HEK293T (cell line): Measurements from ENCODE around the gene AHNAK2.

Experiments used
- CTCF ChIA-PET: fragments of 350-600 bp; formaldehyde crosslinking; extraction: SDS; loops from one replicate; lab custom pipeline; 2021; ENCODE audit warnings: antibody characterized with exemption, inconsistent platforms; lab: Yijun Ruan, JAX
- POLR2A ChIA-PET: fragments of 350-600 bp; formaldehyde crosslinking; extraction: SDS; loops from one replicate; lab custom pipeline; 2020; ENCODE audit warnings: antibody characterized with exemption, inconsistent platforms; lab: Yijun Ruan, JAX
- DNase-seq: peaks from one replicate; pipeline ENCODE4 v3.0.0; 2012; ENCODE audit warnings: mixed read lengths; ENCODE audit errors: extremely low spot score
- ARNT ChIP-seq: fragments of 450-650 bp; IDR thresholded peaks from 2 replicates; pipeline ENCODE4 v1.6.1; 2017; ENCODE audit warnings: mild to moderate bottlenecking
- BHLHE40 ChIP-seq: fragments of 450-650 bp; IDR thresholded peaks from 2 replicates; pipeline ENCODE4 v1.6.1; 2016; ENCODE audit warnings: mild to moderate bottlenecking, moderate library complexity, borderline replicate concordance
- CTBP1 ChIP-seq: fragments of 450-650 bp; IDR thresholded peaks from 2 replicates; pipeline ENCODE4 v1.6.1; 2016; ENCODE audit warnings: borderline replicate concordance
- ELF4 ChIP-seq: fragments of 450-650 bp; IDR thresholded peaks from 2 replicates; pipeline ENCODE4 v1.6.1; 2017; ENCODE audit warnings: antibody characterized with exemption
- FOXA1 ChIP-seq: fragments of 450-650 bp; IDR thresholded peaks from 2 replicates; pipeline ENCODE4 v1.6.1; 2016; ENCODE audit warnings: mild to moderate bottlenecking
- FOXK2 ChIP-seq: fragments of 450-650 bp; IDR thresholded peaks from 2 replicates; pipeline ENCODE4 v1.6.1; 2016; ENCODE audit warnings: mild to moderate bottlenecking
- FOXM1 ChIP-seq: fragments of 450-650 bp; IDR thresholded peaks from 2 replicates; pipeline ENCODE4 v1.6.1; 2017; ENCODE audit warnings: mild to moderate bottlenecking, borderline replicate concordance
- HDGF ChIP-seq: fragments of 450-650 bp; IDR thresholded peaks from 2 replicates; pipeline ENCODE4 v1.6.1; 2017; ENCODE audit warnings: antibody characterized with exemption, borderline replicate concordance
- L3MBTL2 ChIP-seq: fragments of 450-650 bp; conservative IDR thresholded peaks from 2 replicates; pipeline ENCODE4 v1.6.1; 2016; ENCODE audit warnings: mild to moderate bottlenecking
- LEF1 ChIP-seq: fragments of 450-650 bp; IDR thresholded peaks from 2 replicates; pipeline ENCODE4 v1.6.1; 2017; ENCODE audit warnings: mild to moderate bottlenecking, borderline replicate concordance
- NFRKB ChIP-seq: fragments of 450-650 bp; IDR thresholded peaks from 2 replicates; pipeline ENCODE4 v1.6.1; 2016; ENCODE audit warnings: mild to moderate bottlenecking, moderate library complexity
- SP1 ChIP-seq: fragments of 450-650 bp; IDR thresholded peaks from 2 replicates; pipeline ENCODE4 v1.6.1; 2017
- SUZ12 ChIP-seq: fragments of 450-650 bp; IDR thresholded peaks from 2 replicates; pipeline ENCODE4 v1.6.1; 2016; ENCODE audit warnings: mild to moderate bottlenecking
- TARDBP ChIP-seq: fragments of 450-650 bp; IDR thresholded peaks from 2 replicates; pipeline ENCODE4 v1.6.1; 2016
- ZNF384 ChIP-seq: fragments of 450-650 bp; IDR thresholded peaks from 2 replicates; pipeline ENCODE4 v1.6.1; 2016
- TF ChIP-seq, protein P1 (sequence below): fragments of 450-650 bp; IDR thresholded peaks from 2 replicates; pipeline ENCODE4 v1.6.1; 2016

The AHNAK2 gene

DNA sequence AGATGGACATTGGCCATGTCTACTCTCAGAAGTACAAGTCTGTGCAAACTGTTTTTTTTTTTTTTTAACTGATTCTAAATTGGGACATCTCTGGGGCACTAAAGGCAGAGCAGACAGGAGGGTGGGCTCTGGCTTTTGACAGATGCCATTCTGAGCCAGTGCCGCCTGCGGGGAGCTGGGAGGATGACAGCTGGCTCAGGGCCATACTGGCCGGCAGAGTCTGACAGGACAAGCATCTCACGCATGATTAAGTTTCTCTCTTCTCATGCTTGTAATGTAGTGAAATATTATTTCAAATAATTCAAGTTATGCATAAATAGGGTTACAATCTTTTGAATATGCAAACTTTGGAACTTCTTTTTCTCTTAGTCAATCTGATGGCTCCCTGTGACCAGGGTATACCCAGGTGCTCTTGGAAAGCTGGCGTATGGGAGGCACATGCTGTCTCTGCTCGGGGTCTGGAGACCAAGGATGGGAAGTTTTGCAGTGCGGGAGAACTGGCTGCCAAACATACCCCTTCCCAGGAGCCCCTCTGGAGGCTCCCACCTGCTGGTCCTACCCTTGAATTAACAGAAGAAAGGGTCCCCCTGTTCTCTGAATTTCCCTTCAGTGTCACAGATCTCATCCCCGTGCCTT is 35.1 kb upstream of the AHNAK2 start:
- POLR2A ChIA-PET: interaction anchor here (0.7 kb wide), 1 partner anchor 20 kb away, joined by 3 read pairs; no protein-coding TSS in a partner anchor
- CTCF ChIA-PET: interaction anchor here (0.7 to 0.9 kb wide), 2 partner anchors 8 to 79 kb away, joined by 3 read pairs; partner anchors contain the start of gene CDCA4
- DNase-seq: no peak
- no peak for TF ChIP-seq ELF4
- TF ChIP-seq, protein P1, sequence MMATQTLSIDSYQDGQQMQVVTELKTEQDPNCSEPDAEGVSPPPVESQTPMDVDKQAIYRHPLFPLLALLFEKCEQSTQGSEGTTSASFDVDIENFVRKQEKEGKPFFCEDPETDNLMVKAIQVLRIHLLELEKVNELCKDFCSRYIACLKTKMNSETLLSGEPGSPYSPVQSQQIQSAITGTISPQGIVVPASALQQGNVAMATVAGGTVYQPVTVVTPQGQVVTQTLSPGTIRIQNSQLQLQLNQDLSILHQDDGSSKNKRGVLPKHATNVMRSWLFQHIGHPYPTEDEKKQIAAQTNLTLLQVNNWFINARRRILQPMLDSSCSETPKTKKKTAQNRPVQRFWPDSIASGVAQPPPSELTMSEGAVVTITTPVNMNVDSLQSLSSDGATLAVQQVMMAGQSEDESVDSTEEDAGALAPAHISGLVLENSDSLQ: no peak
- TF ChIP-seq ZNF384: no peak
- TF ChIP-seq FOXM1: no peak
- no peak for TF ChIP-seq FOXA1
- no peak for TF ChIP-seq L3MBTL2
- TF ChIP-seq LEF1: no peak
- TF ChIP-seq ARNT: no peak
- TF ChIP-seq NFRKB: no peak
- no peak for TF ChIP-seq CTBP1
- TF ChIP-seq SP1: no peak
- TF ChIP-seq BHLHE40: no peak
- no peak for TF ChIP-seq FOXK2

DNA sequence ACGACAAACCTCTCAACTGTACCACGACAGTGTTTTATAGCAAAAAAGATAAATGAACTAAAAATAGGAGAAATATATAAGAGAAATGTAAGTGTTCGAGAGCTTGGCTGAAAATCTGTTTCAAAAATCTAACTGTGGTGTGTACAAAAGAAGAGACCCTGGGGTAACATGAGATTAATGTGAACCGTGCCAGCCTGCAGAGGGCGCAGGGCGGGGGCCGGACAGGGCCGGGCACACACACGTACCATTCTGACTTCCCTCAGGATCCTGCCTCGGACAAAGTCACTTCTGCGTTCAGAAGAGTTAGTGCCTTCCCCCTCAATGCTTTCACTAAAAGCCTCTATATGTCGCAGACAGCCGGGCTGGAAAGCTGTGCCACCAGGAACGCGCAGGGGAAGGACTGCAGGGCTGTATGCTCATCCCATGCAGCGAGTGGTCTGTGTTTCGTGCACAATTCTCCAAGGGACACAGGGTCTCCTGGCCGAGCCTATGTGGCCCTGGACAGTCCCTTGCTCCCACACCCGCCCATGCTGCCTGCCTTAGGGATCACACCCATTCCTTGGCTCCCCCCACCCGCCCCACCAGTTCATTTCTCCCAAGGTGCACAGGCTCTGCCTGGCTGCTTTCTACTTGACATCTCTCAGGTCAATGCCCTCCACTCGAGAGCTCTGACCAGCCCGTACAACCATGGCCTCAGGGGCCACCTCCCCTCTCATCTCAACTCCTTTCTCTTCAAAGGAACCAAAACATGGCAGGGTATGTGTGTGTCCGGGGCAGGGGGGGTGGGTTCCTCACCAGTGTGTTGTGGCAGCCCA is 34.2 kb upstream of the AHNAK2 start:
- no peak for TF ChIP-seq TARDBP
- TF ChIP-seq ELF4: no peak
- TF ChIP-seq ARNT: no peak
- no peak for TF ChIP-seq SUZ12
- TF ChIP-seq FOXK2: no peak
- TF ChIP-seq ZNF384: no peak
- TF ChIP-seq FOXM1: no peak
- TF ChIP-seq NFRKB: no peak
- no peak for TF ChIP-seq LEF1
- TF ChIP-seq FOXA1: no peak
- no peak for TF ChIP-seq HDGF
- TF ChIP-seq L3MBTL2: no peak
- TF ChIP-seq CTBP1: no peak
- TF ChIP-seq BHLHE40: no peak
- no peak for DNase-seq
- POLR2A ChIA-PET: interaction anchor here (1.2 kb wide), 1 partner anchor 9 kb away, joined by 3 read pairs; the partner anchor contains the start of gene CDCA4
- CTCF ChIA-PET: interaction anchor here (0.7 to 0.9 kb wide), 2 partner anchors 9 to 78 kb away, joined by 3 read pairs; partner anchors contain the start of gene CDCA4

DNA sequence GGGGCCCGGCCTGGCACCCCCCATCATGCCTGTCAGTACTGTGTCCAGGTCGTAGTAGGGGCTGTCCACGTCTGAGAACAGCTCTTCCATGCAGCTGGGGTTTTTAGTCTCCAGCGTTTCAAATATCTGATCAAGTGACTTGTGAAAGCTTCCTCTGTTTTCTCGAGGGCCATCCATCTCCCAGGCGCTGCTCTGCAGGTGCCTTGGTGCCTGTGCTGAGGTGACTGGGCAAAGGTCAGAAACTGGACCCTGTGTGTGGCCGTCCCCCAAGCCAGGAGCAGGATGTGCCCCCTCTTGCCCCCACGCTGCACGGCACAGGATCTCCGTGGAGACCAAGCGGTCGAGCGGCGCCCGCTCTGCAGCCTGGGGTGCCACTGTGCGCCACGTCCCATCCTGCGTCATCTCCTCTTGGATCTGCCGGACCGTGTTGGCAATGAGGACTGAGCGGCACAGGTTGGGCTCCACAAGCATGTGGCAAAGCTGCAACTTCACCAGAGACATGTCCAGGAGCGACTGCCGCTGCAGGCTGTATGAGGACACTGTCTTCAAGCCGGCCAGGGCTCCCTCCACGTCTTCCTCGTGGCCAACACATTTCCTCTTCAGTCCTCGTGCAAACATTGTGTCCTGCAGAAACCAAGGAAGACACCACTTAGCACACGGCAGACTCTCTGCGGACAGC is 33.3 kb upstream of the AHNAK2 start:
- TF ChIP-seq ELF4: no peak
- no peak for TF ChIP-seq HDGF
- no peak for TF ChIP-seq NFRKB
- TF ChIP-seq ARNT: no peak
- no peak for TF ChIP-seq LEF1
- TF ChIP-seq SUZ12: no peak
- TF ChIP-seq TARDBP: no peak
- no peak for TF ChIP-seq SP1
- no peak for TF ChIP-seq FOXA1
- no peak for TF ChIP-seq FOXM1
- TF ChIP-seq FOXK2: no peak
- TF ChIP-seq L3MBTL2: no peak
- TF ChIP-seq, protein P1: no peak
- no peak for TF ChIP-seq ZNF384
- no peak for TF ChIP-seq BHLHE40
- no peak for TF ChIP-seq CTBP1
- ChIA-PET POLR2A (interaction anchor here (0.8 to 1.2 kb wide), 3 partner anchors 9 to 27 kb away, joined by 3 to 4 read pairs (median 3); partner anchors contain the start of gene CDCA4), CTCF (no interaction called here)
- no peak for DNase-seq

DNA sequence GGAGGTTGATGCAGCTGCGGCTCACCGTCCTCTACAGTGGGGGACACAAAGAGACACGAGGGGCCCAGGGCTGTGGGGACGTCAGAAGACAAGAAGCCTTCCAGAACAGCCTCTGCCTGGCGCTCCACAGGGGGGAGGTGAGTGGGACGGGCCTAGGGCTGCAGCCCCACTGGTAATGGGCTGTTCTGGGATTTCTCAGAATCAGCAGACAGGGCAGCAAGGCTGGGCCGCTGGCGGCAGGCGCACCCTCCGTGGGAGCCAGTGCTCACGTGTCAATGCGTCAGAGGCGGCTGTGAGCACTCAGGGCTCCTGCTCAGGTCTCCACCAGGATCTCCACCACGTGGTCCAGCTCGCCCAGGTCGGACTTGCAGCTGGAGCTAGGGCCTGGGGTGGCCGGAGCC is 32.7 kb upstream of the AHNAK2 start:
- TF ChIP-seq CTBP1 (no peak), HDGF (no peak), SP1 (no peak), NFRKB (no peak), ZNF384 (no peak), ARNT (no peak), ELF4 (no peak)
- TF ChIP-seq, protein P1: no peak
- ChIA-PET POLR2A (interaction anchor here (0.8 to 1.1 kb wide), 2 partner anchors 10 to 27 kb away, joined by 3 to 4 read pairs; partner anchors contain the start of gene CDCA4), CTCF (no interaction called here)
- DNase-seq: no peak

DNA sequence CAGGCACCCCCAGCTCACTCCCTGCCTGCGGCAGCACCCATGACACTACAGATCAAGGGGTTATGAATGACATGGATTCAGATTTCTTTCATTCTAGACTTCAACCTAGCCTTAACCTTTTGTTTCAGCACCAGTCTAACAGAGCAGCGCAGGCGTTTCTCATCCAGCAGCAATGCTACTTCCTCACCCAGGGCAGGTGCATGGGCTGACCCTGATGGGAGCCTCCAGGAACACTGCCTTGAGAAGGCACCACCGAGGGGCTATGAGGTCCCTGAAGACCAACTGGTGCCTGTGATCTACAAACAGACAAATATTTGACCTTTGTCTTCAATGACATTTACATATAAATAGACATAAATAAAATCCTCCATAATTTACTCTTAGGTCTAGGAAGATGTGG is 31.9 kb upstream of the AHNAK2 start:
- TF ChIP-seq HDGF: no peak
- TF ChIP-seq TARDBP: no peak
- no peak for TF ChIP-seq FOXA1
- no peak for TF ChIP-seq CTBP1
- no peak for DNase-seq
- CTCF ChIA-PET: no interaction called here
- POLR2A ChIA-PET: no interaction called here
